Measurements from ENCODE around the gene TOMM7. TPM values are rescaled to one million over a fixed set of nuclear protein-coding genes. Genes with fewer than 3 reads are reported as not detected.

TOMM7 gene
- total and polyA plus RNA-seq, 9 of the 15 experiments (the other 6 are each of a cell fraction or from before 2014, with no cell fraction given) = 283 to 1,717 (median 638) TPM

GRCh38 chr7:22854158-22855048, 31.8 kb upstream of the TOMM7 start (continued):
- TF ChIP-seq ZBTB49 (CRISPR knock-in tag; IDR thresholded peaks at IDR 0.05; ENCODE audit: borderline replicate concordance) (peak; percentile 63; the same call in 1 of the 2 replicates), BRD9 (IDR thresholded peaks at IDR 0.05; ENCODE audit: low read depth, partially characterized antibody) (no peak), ZNF561 (CRISPR knock-in tag; conservative IDR thresholded peaks at IDR 0.05) (no peak), TFAP4 (CRISPR knock-in tag; IDR thresholded peaks at IDR 0.05; ENCODE audit: borderline replicate concordance) (peak; percentile 67), ETS1 (conservative IDR thresholded peaks at IDR 0.05; ENCODE audit: control insufficient read depth, low read depth, low read length) (peak; percentile 68), TAF9B (IDR thresholded peaks at IDR 0.05; ENCODE audit: partially characterized antibody) (no peak), E4F1 (CRISPR knock-in tag; IDR thresholded peaks at IDR 0.05; ENCODE audit: borderline replicate concordance) (no peak), XRCC4 (IDR thresholded peaks at IDR 0.05; ENCODE audit: extremely low read depth, insufficient read depth, insufficient read length) (no peak), MBD2 (IDR thresholded peaks at IDR 0.05; ENCODE audit: borderline replicate concordance, low read depth) (peak; percentile 42; the same call in 1 of the 2 replicates), PRMT5 (CRISPR knock-in tag; IDR thresholded peaks at IDR 0.05) (peak; percentile 55; the same call in 1 of the 2 replicates), NCOA6 (IDR thresholded peaks at IDR 0.05) (peak; percentile 60), ZNF780A (CRISPR knock-in tag; IDR thresholded peaks at IDR 0.05) (no peak), NUFIP1 (IDR thresholded peaks at IDR 0.05; ENCODE audit: partially characterized antibody) (no peak), SFPQ (IDR thresholded peaks at IDR 0.05; ENCODE audit: low read depth, low read length) (no peak), HNRNPH1 (optimal IDR thresholded peaks at IDR 0.05; ENCODE audit: low read depth, low read length) (no peak), HOXB6 (CRISPR knock-in tag; IDR thresholded peaks at IDR 0.05; ENCODE audit: borderline replicate concordance) (no peak)

Data from K562 (cell line).